Keratinocyte (primary cell): ENCODE results near the gene EXOC4. TPM values are rescaled to one million over a fixed set of nuclear protein-coding genes. Genes with fewer than 3 reads are reported as not detected.

Source experiments
- DNase-seq: peaks from one replicate; pipeline ENCODE4 v3.0.0-alpha.2; 2011; ENCODE audit warnings: low read depth, missing footprints, low spot score
- FAIRE-seq: peaks from 2 replicates; lab custom pipeline; 2011; peaks lifted over from hg19 to GRCh38; lab: Jason Lieb, UNC
- H2AFZ ChIP-seq: 2 replicates; pipeline ENCODE4 v1.6.0; 2012; ENCODE audit warnings: low read length, control low read depth, inconsistent platforms; ENCODE audit not compliant: control insufficient read depth
- H3K27ac ChIP-seq: 2 replicates; pipeline ENCODE4 v1.5.1; 2011; ENCODE audit warnings: low read length; ENCODE audit not compliant: control insufficient read depth, insufficient read depth
- H3K27me3 ChIP-seq: 3 replicates; pipeline ENCODE4 v1.6.0; 2011; ENCODE audit warnings: low read length; ENCODE audit not compliant: control insufficient read depth, insufficient read depth; ENCODE audit errors: extremely low read depth
- H3K36me3 ChIP-seq, 2 experiments: 2 replicates in 1 of 2; 3 replicates in 1 of 2; pipeline ENCODE4 v1.5.1; 2011; ENCODE audit warnings: low read length in 2 of 2, mild to moderate bottlenecking in 1 of 2; ENCODE audit not compliant: control insufficient read depth in 2 of 2, insufficient read depth in 2 of 2; ENCODE audit errors: extremely low read depth in 1 of 2
- H3K4me1 ChIP-seq: 3 replicates; pipeline ENCODE4 v1.5.1; 2011; ENCODE audit warnings: low read length; ENCODE audit not compliant: control insufficient read depth, insufficient read depth; ENCODE audit errors: extremely low read depth
- H3K4me2 ChIP-seq: 3 replicates; pipeline ENCODE4 v1.6.0; 2011; ENCODE audit warnings: low read depth, low read length; ENCODE audit not compliant: control insufficient read depth, insufficient read depth; ENCODE audit errors: extremely low read depth
- H3K4me3 ChIP-seq, 3 experiments: fragments of 200-600 bp in 1 of 3; sonication (generic) in 1 of 3; 2 replicates in 2 of 3; 3 replicates in 1 of 3; pipeline ENCODE4 v1.5.1; 2011 to 2016; ENCODE audit warnings: low read length in 3 of 3, mild to moderate bottlenecking in 3 of 3, control low read depth in 2 of 3, inconsistent platforms in 1 of 3, low read depth in 1 of 3, mixed read lengths in 1 of 3, mixed run types in 1 of 3, moderate library complexity in 1 of 3; ENCODE audit not compliant: control insufficient read depth in 2 of 3, insufficient read depth in 2 of 3; ENCODE audit errors: extremely low read depth in 1 of 3
- H3K79me2 ChIP-seq: 2 replicates; pipeline ENCODE4 v1.6.0; 2012; ENCODE audit warnings: low read length; ENCODE audit not compliant: control insufficient read depth, insufficient read depth
- H3K9ac ChIP-seq: 3 replicates; pipeline ENCODE4 v1.6.0; 2011; ENCODE audit warnings: low read length; ENCODE audit not compliant: control insufficient read depth, insufficient read depth; ENCODE audit errors: extremely low read depth
- H3K9me1 ChIP-seq: 3 replicates; pipeline ENCODE4 v1.6.0; 2011; ENCODE audit warnings: low read length; ENCODE audit not compliant: control insufficient read depth, insufficient read depth; ENCODE audit errors: extremely low read depth
- H3K9me3 ChIP-seq: 2 replicates; pipeline ENCODE4 v1.5.1; 2012; ENCODE audit warnings: low read depth, low read length; ENCODE audit not compliant: control insufficient read depth
- H4K20me1 ChIP-seq: 3 replicates; pipeline ENCODE4 v1.6.0; 2011; ENCODE audit warnings: low read length; ENCODE audit not compliant: control insufficient read depth, insufficient read depth; ENCODE audit errors: extremely low read depth
- CTCF ChIP-seq, 3 experiments: IDR thresholded peaks in 1 of 3; conservative IDR thresholded peaks in 1 of 3; optimal IDR thresholded peaks in 1 of 3; 2 replicates in 2 of 3; 3 replicates in 1 of 3; pipeline versions ENCODE3 to v1.5.1; 2011; ENCODE audit warnings: low read length in 3 of 3, mild to moderate bottlenecking in 3 of 3, moderate library complexity in 2 of 3, control low read depth in 1 of 3, inconsistent platforms in 1 of 3; ENCODE audit not compliant: insufficient read depth in 2 of 3; ENCODE audit errors: extremely low read depth in 1 of 3
- EZH2 ChIP-seq: IDR thresholded peaks from one replicate; pipeline ENCODE4 v1.6.1; 2012; ENCODE audit warnings: inconsistent platforms, mild to moderate bottlenecking, low read length, moderate library complexity
- dilution Hi-C: fragments of 300-500 bp; cut with MboI; formaldehyde crosslinking; loops from one replicate; pipeline ENCODE4 v1.7.0; 2020; ENCODE audit warnings: low sequenced_read_pairs; ENCODE audit not compliant: extremely low pct_ligation_motif_present
- polyA plus RNA-seq, 5 experiments: library from polyadenylated mRNA; depleted of rRNA in 3 of 5; stranded (reverse) in 3 of 5; stranded (forward) in 1 of 5; unstranded in 1 of 5; fragments of >200 nt; gene quantifications; 1 replicate in 1 of 5; 2 replicates in 3 of 5; 3 replicates in 1 of 5; pipeline versions ENCODE4 v1.2.1 to v1.2.3, GENCODE V29; 2011 to 2012; ENCODE audit warnings: missing spikeins in 2 of 5, low read depth in 1 of 5, low replicate concordance in 1 of 5

Gene EXOC4
- polyA plus RNA-seq, 1 donor (not counting 4 experiments of a cell fraction or from before 2014, with no cell fraction given), result 52.6 TPM

GRCh38 chr7:134009314-134010110 is 756.6 kb downstream of the EXOC4 start:
- Histone ChIP-seq H3K9me3 (no peaks in the 10 kb centered on the region), H3K4me2 (no peak overlapping the region), H2AFZ (no peak overlapping the region), H3K4me1 (no peaks in the 10 kb centered on the region), H3K9me1 (no peaks in the 10 kb centered on the region), H3K4me3 (no peak overlapping the region), H4K20me1 (no peaks in the 10 kb centered on the region), H3K9ac (no peak overlapping the region), H3K27me3 (no peaks in the 10 kb centered on the region), H3K27ac (no peak overlapping the region), H3K36me3 (peaks cover 0 to 1% of the 10 kb centered on the region in 2 experiments), H3K79me2 (no peaks in the 10 kb centered on the region)
- TF ChIP-seq CTCF (optimal IDR thresholded peaks at IDR 0.05 in 1 of 3, IDR thresholded peaks at IDR 0.05 in 1 of 3, conservative IDR thresholded peaks at IDR 0.05 in 1 of 3; ENCODE audit: extremely low read depth in 1 of 3, insufficient read depth in 2 of 3, low read length in 3 of 3), result no peak
- TF ChIP-seq EZH2, result no peak
- no peak for DNase-seq
- FAIRE-seq, result no peak
- dilution Hi-C loops, result no loop called here

DNA sequence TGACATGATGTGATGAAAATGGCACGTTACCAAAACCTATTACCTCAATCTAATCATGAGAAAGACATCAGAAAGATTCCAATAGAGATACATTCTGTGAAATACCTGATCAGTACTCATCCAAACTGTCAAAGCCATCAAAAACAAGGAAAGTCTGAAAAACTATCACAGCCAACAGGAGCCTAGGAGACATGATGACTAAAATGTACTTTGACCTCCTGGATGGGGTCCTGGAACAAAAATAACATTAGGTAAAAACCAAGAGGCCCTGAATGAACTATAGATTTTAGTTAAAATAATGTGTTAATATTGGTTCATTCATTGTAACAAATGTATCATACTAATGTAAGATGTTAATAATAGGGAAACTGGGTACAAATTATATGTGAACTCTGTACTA is 760.4 kb downstream of the EXOC4 start:
- no peak overlapping the region for H3K27ac ChIP-seq
- TF ChIP-seq CTCF (optimal IDR thresholded peaks at IDR 0.05 in 1 of 3, IDR thresholded peaks at IDR 0.05 in 1 of 3, conservative IDR thresholded peaks at IDR 0.05 in 1 of 3; ENCODE audit: extremely low read depth in 1 of 3, insufficient read depth in 2 of 3, low read length in 3 of 3), result no peak
- no peak for TF ChIP-seq EZH2
- peaks cover 0 to 1% of the 10 kb centered on the region in 2 experiments for H3K36me3 ChIP-seq
- H3K79me2 ChIP-seq, result no peaks in the 10 kb centered on the region
- H3K9ac ChIP-seq, result no peak overlapping the region
- no peak overlapping the region for H3K4me3 ChIP-seq
- no peaks in the 10 kb centered on the region for H3K9me3 ChIP-seq
- no peak overlapping the region for H2AFZ ChIP-seq
- no peak overlapping the region for H3K4me2 ChIP-seq
- no peaks in the 10 kb centered on the region for H3K4me1 ChIP-seq
- no peaks in the 10 kb centered on the region for H3K9me1 ChIP-seq
- FAIRE-seq (no peak), DNase-seq (no peak)
- no peaks in the 10 kb centered on the region for H4K20me1 ChIP-seq
- dilution Hi-C loops, result no loop called here
- no peaks in the 10 kb centered on the region for H3K27me3 ChIP-seq
